Natural killer cell treated with Interleukin-12 subunit alpha and Interleukin-12 subunit beta and Interleukin-15 and Interleukin-18, amount 100 ng/mL, for 72 hours (primary cell): Measurements from ENCODE around the gene DACT3. TPM values are rescaled to one million over a fixed set of nuclear protein-coding genes. Genes with fewer than 3 reads are reported as not detected.

Experiments used
- ATAC-seq, 2 donors: fragments of 150-1000 bp; cut with Tn5 transposase in 1 of 2; sonication (Bioruptor Pico), chemical (Tn5 transposase) in 1 of 2; 2 replicates each; pipeline ENCODE4 v1.10.0; 2021
- DNase-seq: peaks from one replicate; pipeline ENCODE4 v3.0.0; 2022; ENCODE audit warnings: low spot score
- H3K27ac Mint-ChIP-seq, 2 donors: 1 replicate in 1 of 2; 2 replicates in 1 of 2; pipeline ENCODE4 v1.8.0; 2022; ENCODE audit warnings: mixed read lengths in 2 of 2, mild to moderate bottlenecking in 1 of 2, moderate library complexity in 1 of 2
- H3K27me3 Mint-ChIP-seq, 2 donors: 1 replicate in 1 of 2; 2 replicates in 1 of 2; pipeline ENCODE4 v1.8.0; 2022; ENCODE audit warnings: mixed read lengths in 2 of 2
- H3K36me3 Mint-ChIP-seq: one replicate; pipeline ENCODE4 v1.8.0; 2022; ENCODE audit warnings: mixed read lengths
- H3K4me1 Mint-ChIP-seq, 2 donors: 1 replicate in 1 of 2; 2 replicates in 1 of 2; pipeline ENCODE4 v1.8.0; 2022; ENCODE audit warnings: low read depth in 2 of 2, mixed read lengths in 2 of 2, mild to moderate bottlenecking in 1 of 2
- H3K4me3 Mint-ChIP-seq: one replicate; pipeline ENCODE4 v1.8.0; 2022; ENCODE audit warnings: mixed read lengths
- H3K9me3 Mint-ChIP-seq: 2 replicates; pipeline ENCODE4 v1.8.0; 2022; ENCODE audit warnings: mixed read lengths
- total RNA-seq, 2 donors: library from RNA; stranded (reverse); gene quantifications; one replicate each; pipeline ENCODE4 v1.2.3, GENCODE V29; 2022

DACT3 gene, protein sequence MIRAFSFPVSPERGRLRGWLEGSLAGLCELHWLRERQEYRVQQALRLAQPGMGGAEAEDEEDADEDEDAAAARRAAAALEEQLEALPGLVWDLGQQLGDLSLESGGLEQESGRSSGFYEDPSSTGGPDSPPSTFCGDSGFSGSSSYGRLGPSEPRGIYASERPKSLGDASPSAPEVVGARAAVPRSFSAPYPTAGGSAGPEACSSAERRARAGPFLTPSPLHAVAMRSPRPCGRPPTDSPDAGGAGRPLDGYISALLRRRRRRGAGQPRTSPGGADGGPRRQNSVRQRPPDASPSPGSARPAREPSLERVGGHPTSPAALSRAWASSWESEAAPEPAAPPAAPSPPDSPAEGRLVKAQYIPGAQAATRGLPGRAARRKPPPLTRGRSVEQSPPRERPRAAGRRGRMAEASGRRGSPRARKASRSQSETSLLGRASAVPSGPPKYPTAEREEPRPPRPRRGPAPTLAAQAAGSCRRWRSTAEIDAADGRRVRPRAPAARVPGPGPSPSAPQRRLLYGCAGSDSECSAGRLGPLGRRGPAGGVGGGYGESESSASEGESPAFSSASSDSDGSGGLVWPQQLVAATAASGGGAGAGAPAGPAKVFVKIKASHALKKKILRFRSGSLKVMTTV
- total RNA-seq: under 1 TPM in 1 of 2 donors, not detected in 1; 0.36 TPM

DNA sequence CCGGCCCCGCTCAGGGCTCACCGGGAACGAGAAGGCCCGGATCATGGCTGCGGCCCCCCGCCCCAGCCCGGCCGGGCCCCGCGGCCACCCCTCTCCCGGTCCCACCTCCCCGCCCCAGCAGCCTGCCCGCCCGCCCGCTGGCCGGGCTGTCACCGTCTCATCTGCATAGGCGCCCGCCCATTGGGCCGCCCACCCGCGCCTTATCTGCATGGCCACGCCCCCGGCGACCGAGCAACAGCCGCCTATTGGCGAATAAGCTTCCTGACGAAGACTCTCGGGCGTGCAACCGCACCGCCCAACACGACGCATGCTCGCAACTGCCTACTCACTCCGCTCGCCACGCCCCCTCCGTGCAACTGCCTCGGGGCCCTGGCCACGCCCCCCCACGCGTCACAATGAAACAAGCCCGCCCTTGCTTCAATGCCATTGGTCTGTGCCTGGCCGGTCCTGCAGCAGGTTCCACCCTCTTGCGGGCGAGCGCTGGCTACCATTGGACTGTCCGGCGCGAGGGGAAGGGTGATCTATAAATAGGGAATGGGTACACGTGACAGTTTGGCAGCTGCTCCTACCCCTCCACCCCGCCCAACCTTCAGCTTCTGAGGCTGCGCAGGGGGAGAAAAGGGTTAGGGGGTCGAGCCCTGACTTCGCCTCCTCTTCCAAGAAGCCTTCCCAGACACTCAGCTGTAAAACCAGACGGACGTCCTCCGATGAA is at the start of gene DACT3:
Gene DACT3 (minus strand): TSS at position 163 of the 712 bp plus-strand sequence. CDS start 118 bp downstream, at position 45.
- Mint-ChIP-seq H3K9me3 (no peaks in the 10 kb centered on the region), H3K4me3 (peak within 1 kb of the TSS; percentile 81), H3K4me1 (peaks cover 16 to 20% of the 10 kb centered on the region in 2 donors), H3K27ac (peak within 1 kb of the TSS; percentile 4 to 19), H3K27me3 (peaks cover 16 to 29% of the 10 kb centered on the region in 2 donors), H3K36me3 (no peaks in the 10 kb centered on the region)
- DNase-seq (peak; percentile 100), ATAC-seq (peak; percentile 95 to 96)

DNA sequence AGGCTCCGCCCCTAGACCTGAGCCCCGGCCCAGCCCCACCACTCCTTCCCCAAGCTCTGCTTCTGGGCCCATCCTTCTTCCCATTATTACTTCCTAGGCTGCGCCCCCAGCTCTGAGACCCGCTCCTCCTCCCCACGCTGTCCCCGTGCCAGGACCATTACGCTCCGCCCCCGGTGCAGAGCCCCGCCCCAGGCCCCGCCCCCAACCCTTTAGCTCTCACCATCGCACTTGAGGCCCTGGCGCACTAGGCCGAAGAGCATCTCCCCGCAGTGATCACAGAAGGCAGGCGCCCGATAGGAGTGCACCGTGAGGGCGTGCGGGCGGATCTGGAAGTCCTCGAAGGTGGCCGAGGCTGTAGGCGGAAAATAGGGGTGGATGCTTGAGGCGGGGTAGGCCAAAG is 49.7 kb upstream of the DACT3 start:
- H3K4me3 Mint-ChIP-seq: no peak overlapping the region
- H3K27ac Mint-ChIP-seq: no peak overlapping the region
- H3K36me3 Mint-ChIP-seq: peaks cover 9% of the 10 kb centered on the region
- H3K9me3 Mint-ChIP-seq: no peaks in the 10 kb centered on the region
- ATAC-seq: no peak
- peak; percentile 35 for DNase-seq
- no peaks in the 10 kb centered on the region for H3K27me3 Mint-ChIP-seq
- H3K4me1 Mint-ChIP-seq: peaks cover 19 to 21% of the 10 kb centered on the region in 2 donors

DNA sequence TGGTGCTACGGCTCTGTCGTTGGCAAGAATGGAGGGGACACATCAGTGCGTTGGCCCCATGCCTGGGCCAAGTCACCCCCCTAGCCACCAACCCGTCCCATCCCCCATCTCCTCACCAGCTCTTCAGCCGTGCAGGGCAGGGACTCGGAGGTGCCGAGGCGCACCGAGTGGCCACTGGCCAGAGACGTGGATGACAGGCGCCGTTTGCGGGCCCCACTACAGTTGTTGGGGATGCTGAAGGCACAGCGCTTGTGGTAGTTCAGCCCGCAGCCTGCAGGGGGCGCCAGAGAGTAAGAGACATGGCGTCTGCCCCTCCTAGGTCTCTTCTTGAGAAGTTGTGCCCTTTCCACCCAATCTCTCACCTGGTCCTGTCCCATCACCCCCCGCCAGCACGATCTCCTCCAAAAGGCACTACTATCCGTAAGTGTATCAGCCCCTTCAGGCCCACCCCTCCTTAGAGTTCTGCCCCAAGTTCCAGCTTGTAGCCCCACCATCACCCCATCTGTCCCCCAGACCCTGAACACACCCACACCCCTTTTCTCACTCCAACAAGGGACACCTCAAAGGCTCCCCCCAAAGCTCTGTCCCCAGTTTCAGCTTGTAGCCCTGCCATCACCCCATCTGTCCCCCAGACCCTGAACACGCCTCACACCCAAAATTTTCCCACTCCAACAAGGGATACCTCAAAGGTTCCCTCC is 43.5 kb upstream of the DACT3 start:
- Mint-ChIP-seq H3K4me1 (peaks cover 8 to 15% of the 10 kb centered on the region in 2 donors), H3K27ac (peak overlapping the region; percentile 54 to 73), H3K9me3 (no peaks in the 10 kb centered on the region), H3K36me3 (peaks cover 8% of the 10 kb centered on the region), H3K27me3 (no peaks in the 10 kb centered on the region), H3K4me3 (no peak overlapping the region)
- ATAC-seq: peak; percentile 81 to 82
- peak; percentile 81 for DNase-seq

DNA sequence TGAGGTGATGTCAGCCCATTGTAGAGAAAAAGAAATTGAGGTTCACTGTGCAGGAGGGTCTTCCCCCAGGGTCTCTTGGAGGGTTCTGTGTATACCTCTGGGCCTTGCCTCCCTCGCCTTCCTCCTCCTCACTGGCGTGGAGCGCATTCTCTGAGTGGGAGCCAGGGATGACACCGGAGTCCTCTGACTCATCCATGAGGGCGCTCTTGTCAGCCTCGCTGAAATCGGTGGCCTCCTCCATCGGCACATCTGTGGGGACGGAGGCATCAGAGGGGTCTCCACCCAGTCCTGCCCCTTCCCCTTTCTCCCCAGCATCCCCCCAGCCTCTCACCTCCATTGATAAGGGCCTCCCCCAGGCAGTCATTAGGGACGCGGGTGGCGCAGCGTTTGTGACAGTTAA is 39.7 kb upstream of the DACT3 start:
- peaks cover 8% of the 10 kb centered on the region for H3K36me3 Mint-ChIP-seq

DNA sequence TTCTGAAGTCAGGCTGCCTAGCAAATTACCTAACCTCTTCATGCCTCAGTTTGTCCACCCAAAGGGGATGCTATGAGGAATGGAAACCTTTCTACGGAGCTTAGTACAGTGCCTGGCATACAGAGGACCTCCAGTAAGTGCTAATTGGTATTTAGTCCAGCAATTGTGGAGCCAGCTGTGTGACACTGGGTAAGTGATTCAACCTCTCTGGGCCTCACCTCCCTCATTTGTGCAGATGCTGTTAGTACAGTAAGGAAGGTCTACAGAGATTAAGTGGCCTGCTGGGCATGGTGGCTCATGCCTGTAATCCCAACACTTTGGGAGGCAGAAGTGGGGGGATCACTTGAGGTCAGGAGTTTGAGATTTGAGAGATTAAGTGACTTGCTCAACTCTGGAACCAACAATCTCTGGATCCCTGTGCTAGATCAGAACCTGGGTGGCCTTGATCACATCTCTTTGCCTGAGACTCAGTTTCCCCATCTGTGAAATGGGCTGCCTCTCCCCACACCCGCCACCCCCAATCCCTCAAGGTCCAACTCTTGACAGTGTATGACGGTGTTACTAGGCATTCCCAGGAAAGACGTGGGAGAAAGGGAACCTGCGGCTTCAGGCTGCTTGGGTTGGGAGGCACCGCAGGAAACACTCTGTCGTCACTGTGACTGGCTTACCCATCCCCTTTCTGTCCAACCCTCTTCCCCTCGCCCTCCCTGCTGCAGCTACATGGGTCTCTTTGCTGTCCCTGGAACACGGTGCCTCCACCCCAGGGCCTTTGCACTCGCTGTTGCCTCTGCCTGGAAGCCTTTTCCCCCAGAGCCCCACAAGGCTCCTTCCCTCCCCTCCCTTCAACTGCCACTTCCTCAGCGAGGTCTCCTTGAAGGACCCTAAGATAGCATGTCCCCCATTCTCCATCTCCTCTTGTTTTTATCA is 37.7 kb upstream of the DACT3 start:
- peaks cover 8% of the 10 kb centered on the region for H3K36me3 Mint-ChIP-seq
- no peak overlapping the region for H3K27ac Mint-ChIP-seq
- peaks cover 0 to 10% of the 10 kb centered on the region in 2 donors for H3K4me1 Mint-ChIP-seq
- no peak overlapping the region for H3K4me3 Mint-ChIP-seq
- H3K27me3 Mint-ChIP-seq: no peaks in the 10 kb centered on the region
- DNase-seq (no peak), ATAC-seq (no peak)
- no peaks in the 10 kb centered on the region for H3K9me3 Mint-ChIP-seq

More for the DNA sequence above, 39.7 kb upstream of the DACT3 start:
- ATAC-seq: no peak
- H3K4me3 Mint-ChIP-seq: no peak overlapping the region
- no peak overlapping the region for H3K27ac Mint-ChIP-seq
- no peak for DNase-seq
- H3K4me1 Mint-ChIP-seq: peaks cover 8 to 19% of the 10 kb centered on the region in 2 donors
- no peaks in the 10 kb centered on the region for H3K9me3 Mint-ChIP-seq
- no peaks in the 10 kb centered on the region for H3K27me3 Mint-ChIP-seq

DNA sequence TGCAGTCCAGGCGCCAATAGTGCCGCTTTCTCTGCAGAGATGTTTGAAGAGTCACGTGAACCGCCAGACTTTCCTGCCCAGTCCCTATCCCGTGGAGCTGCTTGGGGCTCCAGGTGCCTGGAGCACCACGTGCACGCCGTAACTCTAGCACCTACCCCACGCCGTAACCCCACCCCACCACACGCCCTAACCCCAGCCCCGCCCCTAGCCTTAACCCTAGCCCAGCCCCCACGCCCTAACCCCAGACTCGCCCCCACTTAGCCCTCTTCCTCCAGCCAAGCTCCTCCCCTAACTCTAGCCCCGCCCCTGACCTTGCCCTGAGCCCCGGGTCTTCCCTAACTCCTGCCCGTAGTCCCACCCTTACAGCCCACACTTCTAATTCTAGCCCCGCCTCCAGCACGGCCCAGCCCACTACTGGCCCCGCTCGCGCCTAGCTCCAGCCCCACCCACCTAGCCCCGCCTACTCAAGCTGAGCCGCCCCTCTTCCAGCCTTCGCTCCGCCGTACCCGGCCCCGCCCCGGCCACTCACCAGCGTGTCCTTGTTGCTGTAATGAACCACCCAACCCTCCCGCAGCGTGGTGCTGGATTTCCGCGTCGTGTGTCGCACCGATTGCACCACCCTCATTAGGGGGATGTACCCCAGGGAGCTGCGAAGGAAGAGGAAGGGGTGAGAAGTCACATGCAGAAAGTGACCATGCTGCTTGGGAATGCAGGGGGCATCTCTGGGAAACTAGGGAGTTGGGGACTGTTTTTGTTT is 36.4 kb upstream of the DACT3 start:
- Mint-ChIP-seq H3K9me3 (no peaks in the 10 kb centered on the region), H3K27me3 (no peaks in the 10 kb centered on the region), H3K36me3 (peaks cover 14% of the 10 kb centered on the region), H3K4me3 (no peak overlapping the region), H3K4me1 (peaks cover 0 to 15% of the 10 kb centered on the region in 2 donors), H3K27ac (no peak overlapping the region)
- peak; percentile 28 to 60 for ATAC-seq
- DNase-seq: no peak

DNA sequence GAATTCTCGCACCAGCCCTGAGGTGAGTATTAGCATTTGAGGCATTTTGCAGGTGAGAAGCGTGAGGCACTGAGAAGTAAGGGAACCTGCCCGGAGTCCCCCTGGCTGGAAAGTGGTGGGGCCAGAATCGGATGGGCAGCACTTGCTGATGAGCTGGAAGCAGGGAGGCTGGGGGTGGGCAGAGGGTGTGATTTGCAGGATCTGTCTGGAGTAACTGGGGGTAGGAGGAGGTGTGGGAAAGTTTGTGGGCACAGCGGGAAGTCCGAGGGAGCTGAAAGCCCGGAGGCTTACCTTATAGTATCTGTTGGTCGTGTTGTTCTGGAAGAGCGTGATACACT is 35.9 kb upstream of the DACT3 start:
- H3K27me3 Mint-ChIP-seq: no peaks in the 10 kb centered on the region
- ATAC-seq (no peak), DNase-seq (no peak)
- no peak overlapping the region for H3K4me3 Mint-ChIP-seq
- peaks cover 0 to 15% of the 10 kb centered on the region in 2 donors for H3K4me1 Mint-ChIP-seq
- no peak overlapping the region for H3K27ac Mint-ChIP-seq
- no peaks in the 10 kb centered on the region for H3K9me3 Mint-ChIP-seq
- peaks cover 18% of the 10 kb centered on the region for H3K36me3 Mint-ChIP-seq

DNA sequence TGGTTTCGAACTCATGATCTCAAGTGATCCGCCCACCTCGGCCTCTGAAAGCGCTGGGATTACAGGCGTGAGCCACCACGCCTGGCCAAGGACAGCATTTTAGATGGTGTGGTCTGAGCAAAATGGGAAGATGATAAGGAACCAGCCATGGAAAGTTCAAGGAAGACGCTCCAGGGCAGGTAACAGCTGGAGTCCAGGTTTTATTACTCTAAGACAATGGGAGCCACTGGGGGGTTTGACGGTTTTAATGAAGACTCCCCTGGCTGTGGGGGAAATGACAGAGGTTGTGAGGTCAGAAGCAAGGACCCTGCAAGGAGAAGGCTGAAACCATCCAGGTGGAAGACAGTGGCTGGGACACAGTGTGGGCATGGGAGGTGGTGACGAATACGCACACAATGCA is 35.1 kb upstream of the DACT3 start:
- ATAC-seq (no peak), DNase-seq (no peak)
- H3K4me1 Mint-ChIP-seq: peaks cover 0 to 16% of the 10 kb centered on the region in 2 donors
- H3K27ac Mint-ChIP-seq: no peak overlapping the region
- H3K9me3 Mint-ChIP-seq: no peaks in the 10 kb centered on the region
- no peak overlapping the region for H3K4me3 Mint-ChIP-seq
- H3K27me3 Mint-ChIP-seq: no peaks in the 10 kb centered on the region
- peaks cover 19% of the 10 kb centered on the region for H3K36me3 Mint-ChIP-seq

DNA sequence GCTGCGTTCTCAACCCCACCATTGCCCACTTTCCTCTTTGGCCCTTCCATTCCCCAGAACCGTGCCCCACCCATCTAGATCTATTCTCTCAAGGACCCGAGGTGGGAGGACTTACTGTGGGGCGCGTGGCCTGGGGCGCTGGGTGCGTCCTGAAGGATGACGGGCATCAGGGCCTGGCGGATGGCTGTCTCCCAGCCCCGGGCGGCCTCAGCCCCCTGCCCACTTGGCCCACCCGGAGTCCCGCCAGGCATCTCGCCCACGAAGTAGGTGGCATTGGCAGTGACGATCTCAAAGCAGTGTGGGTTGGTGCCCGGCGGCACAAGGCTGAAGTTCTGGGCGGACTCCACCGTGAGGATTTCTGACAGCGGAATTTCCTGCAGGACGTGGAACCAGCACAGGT is 32.8 kb upstream of the DACT3 start:
- no peak overlapping the region for H3K4me3 Mint-ChIP-seq
- no peak for DNase-seq
- H3K4me1 Mint-ChIP-seq: peaks cover 0 to 20% of the 10 kb centered on the region in 2 donors
- peaks cover 27% of the 10 kb centered on the region for H3K36me3 Mint-ChIP-seq
- no peak for ATAC-seq
- H3K27me3 Mint-ChIP-seq: no peaks in the 10 kb centered on the region
- H3K27ac Mint-ChIP-seq: no peak overlapping the region
- no peaks in the 10 kb centered on the region for H3K9me3 Mint-ChIP-seq

DNA sequence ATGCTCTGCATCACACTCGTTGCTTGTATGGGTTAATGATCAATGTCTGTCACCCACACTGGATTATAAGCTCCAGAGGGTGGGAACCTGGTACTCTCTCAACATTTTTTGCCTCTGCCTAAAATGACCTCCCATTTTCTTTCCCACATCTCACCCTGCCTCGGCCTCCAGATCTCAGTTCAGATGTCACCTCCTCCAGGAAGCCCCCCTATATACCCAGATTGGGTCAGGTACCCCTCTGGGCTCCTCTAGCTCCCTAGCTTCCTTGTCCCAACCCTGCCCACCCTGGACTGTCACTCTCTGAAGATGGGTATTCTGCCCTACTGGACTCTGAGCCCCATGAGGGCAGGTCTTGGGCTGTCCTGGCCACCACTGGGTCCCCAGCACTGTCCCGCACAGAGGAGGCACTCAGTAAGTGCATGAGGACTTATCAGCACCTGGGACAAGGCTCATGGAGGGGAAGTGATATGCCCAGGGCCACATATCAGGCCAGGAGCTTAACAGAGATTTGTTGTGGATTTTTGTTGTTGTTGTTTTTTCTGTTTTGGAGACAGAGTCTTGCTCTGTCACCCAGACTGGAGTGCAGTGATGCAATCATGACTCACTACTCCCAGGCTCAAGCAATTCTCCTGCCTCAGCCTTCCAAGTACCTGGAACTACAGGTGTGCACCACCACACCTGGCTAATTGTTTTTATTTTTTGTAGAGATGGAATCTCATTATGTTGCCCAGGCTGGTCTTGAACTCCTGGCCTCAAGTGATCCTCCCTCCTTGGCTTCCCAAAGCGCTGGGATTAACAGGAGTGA is 32.1 kb upstream of the DACT3 start:
- Mint-ChIP-seq H3K27me3 (no peaks in the 10 kb centered on the region), H3K4me1 (peaks cover 0 to 20% of the 10 kb centered on the region in 2 donors), H3K4me3 (no peak overlapping the region), H3K9me3 (no peaks in the 10 kb centered on the region), H3K36me3 (peaks cover 27% of the 10 kb centered on the region), H3K27ac (peak overlapping the region in 1 of 2 donors; percentile 36)
- ATAC-seq (no peak), DNase-seq (no peak)

DNA sequence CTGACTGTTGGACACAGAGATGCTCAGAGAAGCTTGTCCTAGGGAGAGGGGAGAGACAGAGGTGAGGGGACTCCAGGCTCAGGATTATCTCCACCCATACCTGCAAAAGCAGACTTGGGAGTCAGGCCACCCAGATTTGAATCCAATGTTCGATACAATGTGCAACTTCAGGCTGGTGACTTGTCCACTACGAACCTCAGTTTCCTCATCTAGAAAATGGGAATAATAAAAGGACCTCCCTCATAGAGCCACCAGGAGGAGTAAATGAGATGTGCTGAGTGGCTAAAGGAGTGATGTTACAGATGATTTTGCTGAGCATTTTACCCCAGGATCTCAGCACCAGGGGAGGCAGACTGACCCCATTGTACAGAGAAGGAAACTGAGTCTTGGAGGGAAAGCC is 31.0 kb upstream of the DACT3 start:
- ATAC-seq (no peak), DNase-seq (no peak)
- no peaks in the 10 kb centered on the region for H3K9me3 Mint-ChIP-seq
- H3K4me1 Mint-ChIP-seq: peaks cover 0 to 19% of the 10 kb centered on the region in 2 donors
- no peaks in the 10 kb centered on the region for H3K27me3 Mint-ChIP-seq
- peaks cover 27% of the 10 kb centered on the region for H3K36me3 Mint-ChIP-seq
- no peak overlapping the region for H3K27ac Mint-ChIP-seq
- no peak overlapping the region for H3K4me3 Mint-ChIP-seq
